Measurements from ENCODE around the gene THY1.

DNA sequence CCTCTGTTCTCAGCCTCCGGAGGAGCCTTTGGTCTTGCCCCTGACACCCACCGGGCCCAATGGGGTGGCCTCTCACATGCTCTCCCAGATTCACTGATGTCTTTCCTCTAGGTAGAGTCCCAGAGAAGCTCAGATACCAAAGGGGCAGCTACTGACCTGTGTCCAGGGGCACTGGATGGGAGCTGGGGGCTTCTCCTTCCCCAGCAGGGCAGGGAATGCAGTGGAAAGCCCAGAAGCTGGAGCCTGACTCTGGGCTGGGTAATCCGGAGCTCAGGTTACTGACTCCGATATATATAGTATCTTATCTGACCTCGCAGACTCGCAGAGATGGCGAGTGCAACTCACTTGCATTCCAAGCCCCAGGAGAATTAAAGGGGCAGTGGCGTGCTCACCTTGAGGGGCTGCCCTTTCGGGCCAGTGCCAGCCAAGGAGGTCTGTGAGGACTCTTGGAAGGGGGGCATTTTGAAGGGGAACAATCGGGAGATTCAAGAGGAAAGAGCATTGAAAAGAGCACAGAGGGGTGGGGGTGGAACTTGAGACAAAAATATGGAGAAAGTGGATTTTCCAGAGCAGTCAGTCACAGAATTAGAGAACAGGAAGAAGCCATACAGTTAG lies 44.0 kb downstream of the THY1 start:
- TF ChIP-seq, protein P1, sequence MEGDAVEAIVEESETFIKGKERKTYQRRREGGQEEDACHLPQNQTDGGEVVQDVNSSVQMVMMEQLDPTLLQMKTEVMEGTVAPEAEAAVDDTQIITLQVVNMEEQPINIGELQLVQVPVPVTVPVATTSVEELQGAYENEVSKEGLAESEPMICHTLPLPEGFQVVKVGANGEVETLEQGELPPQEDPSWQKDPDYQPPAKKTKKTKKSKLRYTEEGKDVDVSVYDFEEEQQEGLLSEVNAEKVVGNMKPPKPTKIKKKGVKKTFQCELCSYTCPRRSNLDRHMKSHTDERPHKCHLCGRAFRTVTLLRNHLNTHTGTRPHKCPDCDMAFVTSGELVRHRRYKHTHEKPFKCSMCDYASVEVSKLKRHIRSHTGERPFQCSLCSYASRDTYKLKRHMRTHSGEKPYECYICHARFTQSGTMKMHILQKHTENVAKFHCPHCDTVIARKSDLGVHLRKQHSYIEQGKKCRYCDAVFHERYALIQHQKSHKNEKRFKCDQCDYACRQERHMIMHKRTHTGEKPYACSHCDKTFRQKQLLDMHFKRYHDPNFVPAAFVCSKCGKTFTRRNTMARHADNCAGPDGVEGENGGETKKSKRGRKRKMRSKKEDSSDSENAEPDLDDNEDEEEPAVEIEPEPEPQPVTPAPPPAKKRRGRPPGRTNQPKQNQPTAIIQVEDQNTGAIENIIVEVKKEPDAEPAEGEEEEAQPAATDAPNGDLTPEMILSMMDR (IDR thresholded peaks at IDR 0.05) = no peak
- TF ChIP-seq EZH2phosphoT487 (IDR thresholded peaks at IDR 0.05) = no peak
- no peak for TF ChIP-seq EZH2 (IDR thresholded peaks at IDR 0.05)

Measured in neural progenitor cell (in vitro differentiated cells).